Measurements from ENCODE around the gene CCDC106. TPM values are rescaled to one million over a fixed set of nuclear protein-coding genes. Genes with fewer than 3 reads are reported as not detected.
A peak's percentile ranks its signal among the peaks of the same experiment; 100 is the strongest.

The CCDC106 gene
- polyA plus RNA-seq, 1 donor (not counting 4 experiments of a cell fraction or from before 2014, with no cell fraction given) = 3.1 TPM

- dilution Hi-C loops (cut with MboI; ENCODE audit: extremely low pct_ligation_motif_present, low sequenced_read_pairs) = no loop called here
- FAIRE-seq = no peak
- no peak for DNase-seq (ENCODE audit: low read depth, low spot score)
These were observed 3.7 kb upstream of the CCDC106 start for GRCh38 chr19:55644191-55644833.

GRCh38 chr19:55644842-55645511 is 3.0 kb upstream of the CCDC106 start:
- Histone ChIP-seq H3K9me1 (ENCODE audit: control insufficient read depth, extremely low read depth, insufficient read depth, low read length) (no peaks in the 10 kb centered on the region), H2AFZ (ENCODE audit: control insufficient read depth, low read length) (no peak overlapping the region), H3K4me2 (ENCODE audit: control insufficient read depth, extremely low read depth, insufficient read depth, low read depth, low read length) (peak overlapping the region; percentile 90), H4K20me1 (ENCODE audit: control insufficient read depth, extremely low read depth, insufficient read depth, low read length) (no peaks in the 10 kb centered on the region), H3K9ac (ENCODE audit: control insufficient read depth, extremely low read depth, insufficient read depth, low read length) (peak overlapping the region; percentile 88), H3K36me3 (ENCODE audit: control insufficient read depth in 2 of 2, extremely low read depth in 1 of 2, insufficient read depth in 2 of 2, low read length in 2 of 2) (peaks cover 8 to 14% of the 10 kb centered on the region in 2 experiments), H3K4me1 (ENCODE audit: control insufficient read depth, extremely low read depth, insufficient read depth, low read length) (peaks cover 39% of the 10 kb centered on the region), H3K27ac (ENCODE audit: control insufficient read depth, insufficient read depth, low read length) (no peak overlapping the region), H3K27me3 (ENCODE audit: control insufficient read depth, extremely low read depth, insufficient read depth, low read length) (no peaks in the 10 kb centered on the region), H3K9me3 (ENCODE audit: control insufficient read depth, low read depth, low read length) (no peaks in the 10 kb centered on the region), H3K79me2 (ENCODE audit: control insufficient read depth, insufficient read depth, low read length) (peaks cover 34% of the 10 kb centered on the region), H3K4me3 (ENCODE audit: control insufficient read depth in 2 of 3, extremely low read depth in 1 of 3, insufficient read depth in 2 of 3, low read depth in 1 of 3, low read length in 3 of 3) (peak overlapping the region in 2 of 3 experiments; percentile 74 to 92)
- TF ChIP-seq EZH2 (IDR thresholded peaks at IDR 0.05; ENCODE audit: low read length) (no peak), CTCF (optimal IDR thresholded peaks at IDR 0.05 in 1 of 3, IDR thresholded peaks at IDR 0.05 in 1 of 3, conservative IDR thresholded peaks at IDR 0.05 in 1 of 3; ENCODE audit: extremely low read depth in 1 of 3, insufficient read depth in 2 of 3, low read length in 3 of 3) (no peak)
- dilution Hi-C loops (cut with MboI; ENCODE audit: extremely low pct_ligation_motif_present, low sequenced_read_pairs) = no loop called here
- FAIRE-seq (no peak), DNase-seq (ENCODE audit: low read depth, low spot score) (no peak)

More at GRCh38 chr19:55644191-55644833, 3.7 kb upstream of the CCDC106 start:
- no peaks in the 10 kb centered on the region for H4K20me1 ChIP-seq (ENCODE audit: control insufficient read depth, extremely low read depth, insufficient read depth, low read length)
- no peaks in the 10 kb centered on the region for H3K9me3 ChIP-seq (ENCODE audit: control insufficient read depth, low read depth, low read length)
- H3K27me3 ChIP-seq (ENCODE audit: control insufficient read depth, extremely low read depth, insufficient read depth, low read length) = no peaks in the 10 kb centered on the region
- TF ChIP-seq CTCF (optimal IDR thresholded peaks at IDR 0.05 in 1 of 3, IDR thresholded peaks at IDR 0.05 in 1 of 3, conservative IDR thresholded peaks at IDR 0.05 in 1 of 3; ENCODE audit: extremely low read depth in 1 of 3, insufficient read depth in 2 of 3, low read length in 3 of 3) (no peak), EZH2 (IDR thresholded peaks at IDR 0.05; ENCODE audit: low read length) (no peak)
- peaks cover 8 to 14% of the 10 kb centered on the region in 2 experiments for H3K36me3 ChIP-seq (ENCODE audit: control insufficient read depth in 2 of 2, extremely low read depth in 1 of 2, insufficient read depth in 2 of 2, low read length in 2 of 2)
- peak overlapping the region; percentile 90 for H3K4me2 ChIP-seq (ENCODE audit: control insufficient read depth, extremely low read depth, insufficient read depth, low read depth, low read length)
- peak overlapping the region; percentile 88 for H3K9ac ChIP-seq (ENCODE audit: control insufficient read depth, extremely low read depth, insufficient read depth, low read length)
- H3K9me1 ChIP-seq (ENCODE audit: control insufficient read depth, extremely low read depth, insufficient read depth, low read length) = no peaks in the 10 kb centered on the region
- H3K4me3 ChIP-seq (ENCODE audit: control insufficient read depth in 2 of 3, extremely low read depth in 1 of 3, insufficient read depth in 2 of 3, low read depth in 1 of 3, low read length in 3 of 3) = peak overlapping the region; percentile 74 to 92 (median 90)
- peaks cover 41% of the 10 kb centered on the region for H3K4me1 ChIP-seq (ENCODE audit: control insufficient read depth, extremely low read depth, insufficient read depth, low read length)
- H3K79me2 ChIP-seq (ENCODE audit: control insufficient read depth, insufficient read depth, low read length) = peaks cover 34% of the 10 kb centered on the region
- H3K27ac ChIP-seq (ENCODE audit: control insufficient read depth, insufficient read depth, low read length) = peak overlapping the region; percentile 64
- H2AFZ ChIP-seq (ENCODE audit: control insufficient read depth, low read length) = no peak overlapping the region

Measured in keratinocyte (primary cell).